Measurements from ENCODE around the gene FAM20B.
A peak's percentile ranks its signal among the peaks of the same experiment; 100 is the strongest.

The FAM20B gene

DNA sequence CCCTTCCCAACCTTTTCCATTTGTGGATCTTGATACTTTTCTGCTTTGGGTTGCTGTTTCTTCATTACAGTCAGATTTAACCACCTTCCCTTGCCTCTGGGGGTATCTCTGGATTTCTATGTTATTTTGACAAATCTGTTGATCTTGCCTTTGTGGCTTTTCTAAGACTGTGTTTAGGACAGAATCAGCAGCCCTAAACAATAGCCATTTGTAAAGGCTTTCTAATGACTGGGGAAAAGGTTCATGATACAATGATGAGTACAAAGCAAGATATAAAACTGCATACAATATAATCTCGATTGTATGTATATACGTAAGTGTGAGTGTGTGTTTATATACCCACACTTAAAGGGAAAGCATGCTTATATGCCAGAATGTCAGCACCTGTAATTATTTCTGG is 27.8 kb downstream of the FAM20B start:
- no peak for DNase-seq

DNA sequence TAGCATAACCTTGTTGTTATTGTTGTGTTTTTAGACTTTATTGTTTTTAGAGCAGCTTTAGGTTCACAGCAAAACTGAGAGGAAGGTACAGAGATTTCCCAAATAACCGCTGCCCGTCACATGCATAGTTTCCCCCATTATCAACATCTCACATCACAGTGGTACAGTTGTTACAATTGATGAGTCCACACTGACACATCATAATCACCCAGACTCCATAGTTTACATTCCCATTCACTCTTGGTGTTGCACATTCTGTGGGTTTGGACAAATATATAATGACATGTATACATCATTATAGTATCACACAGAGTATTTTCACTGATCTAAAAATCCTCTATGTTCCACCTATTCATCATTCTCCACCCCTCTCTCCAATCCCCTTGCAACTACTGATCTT is 30.2 kb downstream of the FAM20B start:
- no peak for DNase-seq

DNA sequence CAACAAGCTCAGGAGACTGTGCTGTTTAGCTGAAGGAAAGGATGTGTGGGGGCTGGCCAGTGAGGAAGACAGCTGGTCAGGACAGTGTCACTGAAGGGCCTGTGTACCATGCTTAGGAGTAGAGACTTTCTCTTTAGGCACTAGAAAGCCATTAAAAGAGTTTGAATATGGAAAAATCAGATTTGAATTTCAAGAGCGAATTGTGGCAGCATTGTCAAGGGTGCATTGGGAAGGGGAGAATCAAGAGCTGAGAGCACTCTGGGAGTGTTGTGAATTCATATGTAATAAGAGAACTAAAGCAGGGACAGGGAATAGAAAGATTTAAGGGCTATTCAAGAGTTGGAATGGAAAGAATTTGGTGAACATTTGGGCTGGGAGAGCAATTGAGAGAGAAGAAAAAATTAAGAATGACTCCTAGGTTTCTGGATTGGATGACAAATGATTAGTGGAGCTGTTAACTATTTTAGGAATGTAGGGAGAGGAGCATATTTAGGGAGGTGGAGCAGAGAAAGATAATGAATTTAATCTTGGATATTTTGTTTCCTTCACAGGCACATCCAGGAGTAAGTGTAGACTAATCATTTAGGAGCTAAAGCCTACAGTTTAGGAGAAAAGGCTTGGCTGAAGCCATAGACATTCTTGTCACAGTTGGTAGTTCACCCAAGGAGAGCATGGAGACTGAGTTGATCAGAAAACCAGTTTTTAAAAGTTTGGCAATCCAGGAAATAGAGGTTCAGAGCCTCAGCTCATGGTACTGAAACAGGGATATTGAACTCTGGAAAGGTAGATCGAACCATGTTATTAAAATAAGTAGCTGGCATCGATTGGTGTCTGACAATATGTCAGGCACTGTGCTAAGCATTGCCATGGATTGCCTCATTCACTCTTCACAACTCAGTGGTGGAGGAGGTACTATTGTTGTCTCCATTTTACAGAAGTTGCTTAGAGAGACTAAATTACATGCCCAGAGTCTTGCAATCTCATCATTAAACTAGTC is 33.1 kb downstream of the FAM20B start:
- no peak for DNase-seq

DNA sequence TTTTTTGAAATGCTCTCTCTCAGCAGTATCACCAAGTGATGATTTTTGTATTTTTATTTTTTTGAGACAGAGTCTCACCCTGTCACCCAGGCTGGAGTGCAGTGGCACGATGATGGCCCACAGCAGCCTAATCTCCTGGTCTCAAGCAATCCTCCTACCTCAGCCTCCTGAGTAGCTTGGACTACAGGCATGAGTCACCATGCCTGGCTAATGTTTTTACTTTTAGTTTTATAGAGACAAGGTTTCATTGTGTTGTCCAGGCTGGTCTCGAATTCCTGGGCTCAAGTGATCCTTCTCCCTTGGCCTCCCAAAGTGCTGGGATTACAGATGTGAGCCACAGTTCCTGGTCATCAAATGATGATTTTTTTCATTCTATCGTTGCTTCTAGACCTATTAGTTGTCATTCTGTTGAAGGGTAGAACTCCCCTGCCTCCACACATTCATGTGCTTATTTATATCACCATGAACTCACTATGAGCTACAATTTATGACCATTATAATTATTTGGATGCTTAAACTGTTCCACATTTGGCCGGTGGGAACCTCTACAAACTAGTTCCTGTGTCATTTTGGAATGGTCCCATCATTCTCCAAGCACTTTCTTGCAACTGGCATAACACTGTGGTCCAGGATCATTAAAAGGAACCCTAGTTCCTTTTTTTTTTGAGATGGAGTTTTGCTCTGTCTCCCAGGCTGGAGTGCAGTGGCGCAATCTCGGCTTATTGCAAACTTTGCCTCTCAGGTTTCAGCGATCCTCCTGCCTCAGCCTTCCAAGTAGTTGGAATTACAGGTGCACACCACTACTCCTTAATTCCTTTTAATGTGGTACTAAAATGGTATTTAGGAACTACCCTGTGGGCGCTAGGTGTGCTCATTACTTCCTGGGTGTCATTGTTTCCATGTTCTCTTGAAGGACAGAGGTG is 35.9 kb downstream of the FAM20B start:
- DNase-seq, result no peak

DNA sequence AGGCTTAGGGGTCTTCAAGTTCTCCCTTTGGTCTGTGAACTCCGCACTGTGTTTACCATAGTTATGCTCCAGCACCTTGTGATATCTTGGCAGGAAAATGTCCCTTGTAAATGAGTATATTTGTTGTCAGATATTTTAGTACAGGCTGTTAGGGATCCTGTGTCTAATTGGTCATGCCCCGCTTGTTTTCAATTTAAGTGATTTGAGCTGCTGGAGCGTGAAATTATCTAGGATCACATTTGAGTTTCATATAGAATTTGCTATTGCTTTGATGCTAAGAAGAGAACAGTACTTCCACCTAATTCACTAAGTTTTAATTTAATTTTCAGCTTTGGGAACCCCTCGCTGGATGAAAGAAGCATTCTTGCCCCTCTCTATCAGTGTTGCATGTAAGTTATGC is 40.8 kb downstream of the FAM20B start:
- DNase-seq, result no peak

DNA sequence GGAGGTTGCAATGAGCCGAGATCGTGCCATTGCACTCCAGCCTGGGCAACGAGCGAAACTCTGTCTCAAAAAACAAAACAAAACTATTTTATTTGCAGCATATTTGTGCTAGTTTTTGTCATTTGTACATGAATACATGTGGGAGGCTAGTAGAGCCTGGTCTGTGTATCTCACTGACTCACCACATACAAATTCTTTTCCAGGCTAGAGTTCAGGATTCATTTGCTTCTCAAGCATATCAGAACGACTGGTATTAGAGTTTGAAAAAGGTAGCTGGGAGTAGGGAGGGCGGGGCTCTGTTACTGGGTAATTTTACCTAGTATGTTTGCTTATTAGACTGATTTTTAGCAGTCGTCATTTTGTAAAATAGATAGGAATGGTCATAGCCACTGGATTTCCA is 51.7 kb downstream of the FAM20B start:
- no peak for DNase-seq

DNA sequence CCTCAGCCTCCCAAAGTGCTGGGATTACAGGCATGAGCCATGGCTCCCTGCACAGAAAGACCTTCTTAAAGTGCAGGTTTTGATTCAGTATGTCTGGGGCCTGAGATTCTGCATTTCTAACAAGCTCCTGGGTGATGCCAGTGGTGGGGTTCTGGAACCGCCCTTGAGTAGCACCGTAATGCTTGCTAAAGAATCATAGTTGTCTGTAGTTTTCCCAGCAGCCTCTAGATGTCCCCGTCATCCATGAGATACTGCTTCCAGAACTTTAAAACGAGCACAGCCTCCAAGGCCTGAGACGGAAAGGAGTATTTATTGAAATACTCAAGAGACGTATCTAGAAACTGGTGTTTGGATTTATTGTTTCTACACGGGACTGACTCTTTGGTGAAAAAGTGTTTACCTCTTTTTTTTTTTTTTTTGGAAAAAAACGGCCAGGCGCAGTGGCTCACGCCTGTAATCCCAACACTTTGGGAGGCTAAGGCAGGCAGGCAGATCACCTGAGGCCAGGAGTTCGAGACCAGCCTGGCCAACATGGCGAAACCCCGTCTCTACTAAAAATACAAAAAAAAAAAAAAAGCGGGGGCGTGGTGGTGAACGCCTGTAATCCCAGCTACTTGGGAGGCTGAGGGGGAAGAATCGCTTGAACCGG is 53.5 kb downstream of the FAM20B start:
- peak; percentile 77 for DNase-seq

DNA sequence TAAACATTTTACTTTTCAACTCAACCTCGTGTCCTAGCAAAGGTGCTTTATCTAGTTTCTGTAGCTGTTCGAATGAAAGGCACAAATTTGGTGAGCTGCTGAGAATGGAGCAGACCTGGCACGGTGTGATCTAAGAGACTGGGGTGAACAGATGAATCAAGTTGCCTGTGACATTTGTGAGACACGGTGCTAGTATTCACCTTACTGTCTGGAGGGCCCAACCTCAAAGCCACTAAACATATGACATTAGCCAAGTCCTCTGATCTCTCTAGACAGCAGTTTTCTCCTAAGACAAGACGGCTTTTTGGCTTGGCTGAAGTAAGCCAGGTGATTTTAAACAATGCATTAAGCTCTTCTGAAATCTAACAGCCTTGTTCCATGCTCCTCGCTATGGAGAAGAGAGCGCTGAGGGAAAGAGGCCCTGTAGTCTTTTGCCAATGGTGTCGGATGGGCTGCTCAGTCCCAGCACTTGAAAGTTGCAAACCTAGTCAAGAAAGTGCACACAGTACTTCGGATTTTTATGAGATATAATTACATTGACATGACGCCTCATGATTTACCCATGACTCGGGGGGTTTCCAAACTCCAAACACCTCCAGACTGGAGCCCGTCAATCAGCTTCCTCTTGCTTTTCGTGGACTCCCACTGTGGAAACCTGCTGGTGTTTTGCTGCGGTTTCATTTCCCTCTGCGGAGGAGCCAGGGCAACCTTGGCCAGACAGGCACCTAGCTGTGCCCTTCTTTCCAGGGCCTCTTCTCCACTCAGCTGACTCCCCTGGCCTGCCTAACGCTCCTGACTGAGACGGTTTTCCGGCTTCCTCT is 55.4 kb downstream of the FAM20B start:
- peak; percentile 60 for DNase-seq

DNA sequence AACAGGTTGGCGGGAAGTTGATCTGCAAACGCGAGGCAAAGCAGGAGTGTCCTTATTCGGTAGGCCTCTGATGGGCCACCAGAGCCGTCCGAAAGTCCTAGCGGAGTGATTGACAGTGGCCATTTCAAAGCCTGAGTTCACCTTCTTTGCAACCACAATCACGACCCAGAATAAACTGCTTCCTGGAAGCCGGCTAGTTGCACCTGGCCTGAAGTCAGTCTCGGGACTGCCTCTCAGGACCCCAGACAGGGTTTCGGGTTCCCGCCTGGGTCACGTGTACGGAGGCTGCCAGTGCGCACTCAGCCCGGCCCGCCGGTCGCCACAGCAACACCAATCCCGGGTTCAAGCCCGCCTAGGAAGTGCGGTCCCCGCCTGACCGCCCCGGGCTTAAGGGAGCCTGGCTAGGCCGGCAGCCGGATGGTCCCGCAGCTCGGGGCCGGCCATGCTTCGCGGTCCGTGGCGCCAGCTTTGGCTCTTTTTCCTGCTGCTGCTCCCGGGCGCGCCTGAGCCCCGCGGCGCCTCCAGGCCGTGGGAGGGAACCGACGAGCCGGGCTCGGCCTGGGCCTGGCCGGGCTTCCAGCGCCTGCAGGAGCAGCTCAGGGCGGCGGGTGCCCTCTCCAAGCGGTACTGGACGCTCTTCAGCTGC is 56.1 kb downstream of the FAM20B start, which contains the start of gene TOR3A:
TSS of gene TOR3A (plus strand) at position 384 of the 646 bp plus-strand sequence. CDS start at position 443, 59 bp downstream.
- DNase-seq, result peak; percentile 83

DNA sequence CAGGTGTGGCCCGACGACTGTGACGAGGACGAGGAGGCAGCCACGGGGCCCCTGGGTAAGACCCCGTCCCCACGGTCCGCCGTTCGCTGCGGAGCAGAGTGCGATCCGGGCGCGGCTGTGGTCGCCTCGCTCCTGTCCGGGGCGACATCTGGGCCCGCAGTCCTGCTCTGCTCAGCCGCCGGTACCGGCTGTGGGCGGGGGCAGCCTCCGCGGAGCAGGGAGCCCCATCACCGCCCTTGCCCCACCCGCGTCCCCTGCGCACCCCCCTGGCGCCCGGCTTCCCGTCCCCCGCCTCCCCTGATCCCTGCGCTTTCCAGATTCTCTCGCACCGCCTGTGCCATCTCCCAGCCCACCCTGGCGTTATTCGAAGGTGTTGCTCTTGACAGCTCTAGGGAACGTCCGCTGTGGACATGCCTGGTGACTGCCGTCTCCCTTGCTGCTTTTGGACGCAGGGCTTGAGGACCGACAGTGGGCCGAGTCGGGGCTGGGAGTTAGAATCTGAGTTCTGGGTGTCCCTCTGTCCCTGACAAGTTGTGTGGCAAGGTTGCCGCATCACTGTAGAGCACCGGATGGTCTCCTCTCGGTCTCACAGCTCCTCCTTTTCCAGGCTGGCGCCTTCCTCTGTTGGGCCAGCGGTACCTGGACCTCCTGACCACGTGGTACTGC is 56.8 kb downstream of the FAM20B start:
- peak; percentile 22 for DNase-seq

DNA sequence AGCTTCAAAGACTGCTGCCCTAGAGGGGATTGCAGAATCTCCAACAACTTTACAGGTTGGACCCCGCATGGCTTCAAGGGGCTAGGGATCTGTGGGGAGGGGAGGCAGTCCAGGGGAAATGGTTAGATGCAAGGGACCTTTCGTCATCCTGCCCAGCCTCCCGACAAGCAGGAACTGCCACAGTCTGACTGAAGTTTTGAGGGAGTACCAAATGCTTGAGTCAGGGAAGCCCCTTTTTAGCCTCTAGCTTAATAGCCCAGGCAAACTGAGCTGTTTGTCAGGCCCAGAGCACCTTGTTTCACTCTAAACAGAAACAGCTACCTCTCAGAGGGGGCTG is 57.3 kb downstream of the FAM20B start:
- peak; percentile 39 for DNase-seq

DNA sequence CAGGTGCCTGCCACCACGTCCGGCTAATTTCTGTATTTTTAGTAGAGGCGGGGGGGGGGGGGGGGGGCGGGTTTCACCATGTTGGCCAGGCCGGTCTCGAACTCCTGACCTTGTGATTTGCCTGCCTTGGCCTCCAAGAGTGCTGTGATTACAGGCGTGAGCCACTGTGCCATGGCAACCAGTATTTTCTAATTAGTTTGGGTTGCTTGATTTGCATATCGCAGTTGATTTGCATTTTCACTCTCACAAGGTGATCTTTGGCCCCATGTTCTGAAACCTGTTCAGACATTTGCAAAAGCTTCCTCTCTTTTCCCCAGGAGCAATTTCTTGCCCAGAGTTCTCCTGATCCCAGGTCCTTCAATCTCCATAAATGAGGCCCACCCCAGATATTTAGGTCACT is 57.8 kb downstream of the FAM20B start:
- DNase-seq, result peak; percentile 16

DNA sequence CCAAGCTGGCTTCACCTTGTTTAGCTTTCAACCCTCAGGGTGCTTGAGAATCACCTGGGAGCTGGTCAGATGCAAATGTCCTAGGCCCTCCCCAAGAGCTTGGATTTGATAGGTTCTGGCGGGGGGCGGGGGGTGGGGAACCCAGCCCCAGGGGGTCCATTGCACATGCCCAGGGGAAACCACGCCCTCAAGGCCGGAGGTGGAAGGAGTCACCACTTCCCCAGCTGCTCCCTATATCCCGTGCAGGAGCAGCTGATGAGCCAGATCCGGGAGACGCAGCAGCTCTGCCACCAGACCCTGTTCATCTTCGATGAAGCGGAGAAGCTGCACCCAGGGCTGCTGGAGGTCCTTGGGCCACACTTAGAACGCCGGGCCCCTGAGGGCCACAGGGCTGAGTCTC is 62.0 kb downstream of the FAM20B start:
- DNase-seq, result no peak

DNA sequence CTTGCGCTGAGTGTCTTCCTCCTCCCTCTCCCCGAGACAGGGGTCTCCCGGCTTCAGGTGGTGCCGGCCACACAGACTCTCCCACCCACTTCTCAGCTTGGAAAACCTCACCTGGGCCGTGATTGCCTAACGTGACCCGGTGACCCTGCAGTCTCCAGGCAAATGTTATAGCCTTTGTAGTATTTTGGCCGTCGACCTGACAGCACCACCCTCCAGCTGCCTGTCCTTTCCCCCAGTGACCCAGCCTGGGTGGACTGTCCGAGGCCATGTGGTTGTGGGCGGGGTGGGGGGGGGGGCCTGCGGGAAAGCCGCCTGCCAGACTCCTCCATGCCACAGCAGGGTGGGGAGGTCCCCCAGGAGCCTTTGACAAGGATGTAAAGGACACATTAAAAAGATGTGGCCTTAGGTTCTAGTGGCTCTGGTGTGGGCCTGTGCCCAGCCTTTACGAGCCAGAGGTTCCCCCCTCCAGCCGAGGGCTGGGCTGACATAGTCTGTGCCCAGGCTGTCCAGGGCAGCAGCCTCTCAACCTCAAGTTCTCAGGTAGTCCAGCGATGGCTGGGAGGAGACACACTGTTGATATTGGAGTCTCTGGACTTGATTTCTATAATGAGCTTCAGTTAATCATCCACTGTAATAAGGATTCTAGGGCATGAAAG is 64.3 kb downstream of the FAM20B start:
- no peak for DNase-seq

DNA sequence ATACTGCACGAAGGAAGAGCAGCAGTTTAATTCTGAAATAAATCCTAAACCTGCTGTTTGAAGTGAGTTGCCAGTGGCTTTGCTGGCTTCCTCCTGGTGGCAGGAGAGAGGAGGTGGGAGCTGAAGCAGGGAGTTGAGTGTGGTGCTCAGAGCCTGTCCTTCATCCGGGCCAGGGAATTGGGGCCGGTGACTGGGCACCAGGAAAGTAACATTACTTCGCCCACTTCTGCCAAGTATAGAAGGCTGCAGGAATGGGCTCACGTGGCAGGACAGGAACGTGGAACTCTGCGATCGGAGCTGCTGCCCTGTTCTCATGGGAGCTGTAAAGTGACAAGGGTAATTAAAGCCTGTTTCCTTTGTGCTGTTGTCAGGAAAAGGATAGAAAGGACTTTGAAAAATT is 64.8 kb downstream of the FAM20B start:
- DNase-seq, result no peak

DNA sequence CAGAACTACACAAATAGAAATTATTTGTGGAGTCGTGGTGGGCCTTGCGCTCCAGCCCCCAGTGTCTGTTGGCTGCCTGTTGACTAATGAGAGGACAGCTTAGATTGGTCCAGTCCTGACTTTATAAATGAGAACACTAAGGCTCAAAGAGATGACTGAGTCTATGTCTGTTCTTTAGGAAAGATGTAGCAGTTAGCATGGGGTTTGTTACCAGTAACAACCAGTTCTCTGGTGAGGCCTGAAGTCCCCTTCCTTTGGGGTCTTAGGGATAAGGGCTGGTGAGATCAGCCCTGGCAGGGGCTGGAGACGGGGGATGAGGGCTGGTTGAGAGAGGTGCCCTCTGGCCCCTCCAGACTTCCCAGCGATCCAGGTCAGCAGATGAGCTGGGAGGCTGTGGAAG is 65.2 kb downstream of the FAM20B start:
- DNase-seq, result no peak

DNA sequence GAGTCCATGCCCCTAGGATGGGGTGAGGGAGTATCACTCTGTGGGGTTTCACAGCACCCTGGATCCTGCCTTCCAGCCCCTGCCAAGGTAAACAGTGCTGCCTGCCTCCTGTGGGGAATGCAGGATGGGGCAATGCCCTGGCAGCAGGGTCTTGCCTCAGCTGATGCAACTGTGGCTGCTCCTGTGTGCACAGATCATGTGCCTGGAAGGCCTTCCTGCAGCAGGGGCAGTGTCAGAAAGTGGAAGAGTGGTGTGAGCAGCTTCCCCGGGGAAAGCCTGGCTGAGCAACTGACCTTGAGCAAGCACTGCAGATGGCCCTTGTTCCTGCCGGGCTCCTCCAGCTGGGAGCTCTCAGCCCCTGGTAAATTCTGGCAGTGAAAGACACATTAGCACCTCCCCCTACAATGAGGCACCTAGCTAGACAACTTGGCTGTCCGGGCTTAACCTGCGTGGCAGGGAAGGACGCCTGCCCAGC is 66.0 kb downstream of the FAM20B start:
- DNase-seq, result no peak

DNA sequence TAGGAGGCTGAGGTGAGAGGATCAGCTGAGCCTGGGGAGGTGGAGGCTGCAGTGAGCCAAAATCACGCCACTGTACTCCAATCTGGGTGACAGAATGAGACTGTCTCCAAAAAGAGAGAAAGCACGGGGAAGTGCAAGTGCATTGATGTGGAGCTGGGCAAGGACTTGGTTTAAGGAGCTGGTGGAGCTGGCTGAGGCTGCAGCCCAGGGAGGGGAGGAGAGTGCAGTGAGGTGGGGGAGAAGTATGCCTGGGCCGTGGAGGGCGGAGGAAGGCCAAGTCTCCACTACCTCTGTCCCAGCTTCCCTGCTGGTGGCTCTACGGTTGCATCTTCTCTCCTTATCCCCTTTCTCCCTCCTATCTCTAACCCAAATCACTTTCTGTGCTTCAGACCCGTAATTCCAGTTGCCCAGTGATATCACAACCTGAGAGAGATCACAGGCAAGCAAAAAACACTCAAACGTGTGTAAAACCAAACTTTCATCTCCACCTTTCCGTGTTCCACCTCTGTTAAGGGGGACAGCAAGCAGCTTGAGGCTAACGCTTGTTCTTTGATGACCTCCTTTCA is 67.3 kb downstream of the FAM20B start:
- no peak for DNase-seq

DNA sequence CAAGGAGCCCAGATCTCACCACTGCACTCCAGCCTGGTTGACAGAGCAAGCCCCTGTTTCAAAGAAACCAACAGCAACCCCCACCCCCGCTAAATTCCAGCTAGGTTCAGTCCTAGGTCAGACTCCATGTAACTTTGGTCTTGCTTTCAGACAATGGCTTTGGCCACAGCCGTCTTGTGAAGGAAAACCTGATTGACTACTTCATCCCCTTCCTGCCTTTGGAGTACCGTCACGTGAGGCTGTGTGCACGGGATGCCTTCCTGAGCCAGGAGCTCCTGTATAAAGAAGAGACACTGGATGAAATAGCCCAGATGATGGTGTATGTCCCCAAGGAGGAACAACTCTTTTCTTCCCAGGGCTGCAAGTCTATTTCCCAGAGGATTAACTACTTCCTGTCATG is 69.1 kb downstream of the FAM20B start:
- DNase-seq, result no peak

DNA sequence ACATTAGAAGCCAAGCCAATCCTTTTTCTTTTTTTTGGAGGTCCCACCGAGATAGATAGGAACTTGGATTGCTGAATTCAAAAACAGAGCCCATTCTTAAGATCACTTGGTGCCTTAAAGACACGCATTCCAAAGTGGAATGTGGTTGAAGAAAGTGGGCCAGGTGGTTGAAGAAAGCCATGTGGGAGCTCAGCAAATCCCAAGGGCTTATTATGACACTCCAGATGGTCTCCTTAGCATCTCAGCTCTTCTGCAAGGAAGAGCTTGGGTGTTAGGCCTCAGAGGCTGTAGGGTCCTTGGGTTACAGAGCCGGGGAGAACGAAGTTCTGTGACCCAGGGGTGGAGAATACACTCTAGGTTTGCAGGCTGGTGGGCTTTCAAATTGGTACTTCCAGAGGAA is 69.7 kb downstream of the FAM20B start:
- DNase-seq, result no peak

Measured in CD4-positive, alpha-beta T cell treated with Interleukin-21 for 1 hour (primary cell).